A172 (cell line): ENCODE results near the gene EML3. TPM values are rescaled to one million over a fixed set of nuclear protein-coding genes. Genes with fewer than 3 reads are reported as not detected.
"Not testable (repeated sequence)": the region's sequence is repeated elsewhere in the genome, so short reads cannot be mapped to it uniquely, and the experiment has no call there.

Experiments
- DNase-seq: peaks from one replicate; pipeline ENCODE4 v3.0.0-alpha.2; 2015; ENCODE audit warnings: low spot score
- total RNA-seq: library from RNA; depleted of rRNA; stranded (reverse); fragments of >200 nt; shearing (Covaris generic); gene quantifications from 2 replicates; pipeline ENCODE4 v1.2.3, GENCODE V29; 2014

EML3 gene
- total RNA-seq, 1 experiment from 2014 or later: 16.0 TPM

GRCh38 chr11:62621027-62621566 is 8.5 kb upstream of the EML3 start:
- DNase-seq: no peak

- DNase-seq: not testable (repeated sequence)
Measured at GRCh38 chr11:62616957-62617356, 4.4 kb upstream of the EML3 start.

- DNase-seq: no peak
Measured at GRCh38 chr11:62615521-62615920, 2.9 kb upstream of the EML3 start.

- peak; percentile 54 for DNase-seq
Measured at GRCh38 chr11:62614275-62614674, 1.7 kb upstream of the EML3 start.

GRCh38 chr11:62613291-62613778 is 760 bp upstream of the EML3 start:
- no peak for DNase-seq

GRCh38 chr11:62611705-62612365 is 740 bp downstream of the EML3 start:
- no peak for DNase-seq

GRCh38 chr11:62610814-62611704 is 1.5 kb downstream of the EML3 start:
- DNase-seq: no peak

GRCh38 chr11:62610403-62610802 is 2.2 kb downstream of the EML3 start:
- DNase-seq: no peak

- no peak for DNase-seq
Measured at GRCh38 chr11:62608776-62609175, 3.8 kb downstream of the EML3 start.

GRCh38 chr11:62607714-62608113 is 4.9 kb downstream of the EML3 start:
- DNase-seq: no peak

GRCh38 chr11:62605902-62606301 is 6.7 kb downstream of the EML3 start:
- DNase-seq: no peak

- DNase-seq: no peak
Measured at GRCh38 chr11:62605467-62605866, 7.1 kb downstream of the EML3 start.

GRCh38 chr11:62604460-62605120 is 8.0 kb downstream of the EML3 start:
- DNase-seq: no peak

- DNase-seq: no peak
Measured at GRCh38 chr11:62603776-62604299, 8.7 kb downstream of the EML3 start.

GRCh38 chr11:62603072-62603408 is 9.5 kb downstream of the EML3 start:
- DNase-seq: no peak

- no peak for DNase-seq
Measured at GRCh38 chr11:62602141-62603071, 10.2 kb downstream of the EML3 start.

GRCh38 chr11:62601372-62602140 is 11.0 kb downstream of the EML3 start, which contains the start of gene MTA2:
MTA2 (minus strand) TSS chr11:62601865; CDS start chr11:62601450, 415 bp downstream.
- DNase-seq: peak; percentile 95

- DNase-seq: no peak
Measured at GRCh38 chr11:62601122-62601371, 11.5 kb downstream of the EML3 start.

GRCh38 chr11:62600367-62601121 is 12.0 kb downstream of the EML3 start:
- DNase-seq: no peak

- DNase-seq: no peak
Measured at GRCh38 chr11:62599901-62600300, 12.7 kb downstream of the EML3 start.
